ENCODE measurements around the gene HIRIP3. TPM values are rescaled to one million over a fixed set of nuclear protein-coding genes. Genes with fewer than 3 reads are reported as not detected.
A peak's percentile ranks its signal among the peaks of the same experiment; 100 is the strongest.

The HIRIP3 gene
- total and polyA plus RNA-seq, 2 of the 13 experiments (the other 11 are each of a cell fraction or from before 2014, with no cell fraction given), result 12.6 to 17.2 TPM

DNA sequence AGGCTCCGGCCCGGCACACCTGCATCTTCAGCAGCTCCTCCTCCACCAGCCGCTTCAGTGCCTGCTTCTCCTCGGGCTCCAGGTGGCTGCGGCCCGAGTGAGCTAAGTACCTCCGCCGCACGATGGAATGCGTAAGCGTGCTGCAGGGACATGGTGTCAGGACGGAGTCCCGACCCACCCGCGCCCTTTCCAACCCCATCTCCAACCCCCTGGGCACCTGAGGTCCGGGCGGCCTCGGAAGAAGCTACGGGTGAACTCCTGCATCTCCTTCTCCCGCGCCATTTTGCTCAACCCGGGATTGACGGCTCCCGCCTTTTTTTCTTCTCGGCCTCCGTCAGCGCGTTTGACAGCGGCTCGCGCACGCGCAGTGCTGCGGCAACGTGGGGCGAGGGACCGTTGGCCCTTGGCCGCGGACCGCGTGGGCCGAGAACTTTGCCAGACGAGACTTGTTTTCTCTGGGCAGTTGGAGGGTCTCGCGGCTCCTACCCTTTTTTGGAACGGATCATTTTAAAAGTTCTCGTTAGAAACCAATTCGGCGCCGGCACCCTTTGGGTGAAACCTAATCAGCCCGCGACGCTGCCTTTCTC lies at the start of gene HIRIP3 (continued):
- TF ChIP-seq, protein P1, sequence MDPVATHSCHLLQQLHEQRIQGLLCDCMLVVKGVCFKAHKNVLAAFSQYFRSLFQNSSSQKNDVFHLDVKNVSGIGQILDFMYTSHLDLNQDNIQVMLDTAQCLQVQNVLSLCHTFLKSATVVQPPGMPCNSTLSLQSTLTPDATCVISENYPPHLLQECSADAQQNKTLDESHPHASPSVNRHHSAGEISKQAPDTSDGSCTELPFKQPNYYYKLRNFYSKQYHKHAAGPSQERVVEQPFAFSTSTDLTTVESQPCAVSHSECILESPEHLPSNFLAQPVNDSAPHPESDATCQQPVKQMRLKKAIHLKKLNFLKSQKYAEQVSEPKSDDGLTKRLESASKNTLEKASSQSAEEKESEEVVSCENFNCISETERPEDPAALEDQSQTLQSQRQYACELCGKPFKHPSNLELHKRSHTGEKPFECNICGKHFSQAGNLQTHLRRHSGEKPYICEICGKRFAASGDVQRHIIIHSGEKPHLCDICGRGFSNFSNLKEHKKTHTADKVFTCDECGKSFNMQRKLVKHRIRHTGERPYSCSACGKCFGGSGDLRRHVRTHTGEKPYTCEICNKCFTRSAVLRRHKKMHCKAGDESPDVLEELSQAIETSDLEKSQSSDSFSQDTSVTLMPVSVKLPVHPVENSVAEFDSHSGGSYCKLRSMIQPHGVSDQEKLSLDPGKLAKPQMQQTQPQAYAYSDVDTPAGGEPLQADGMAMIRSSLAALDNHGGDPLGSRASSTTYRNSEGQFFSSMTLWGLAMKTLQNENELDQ (CRISPR knock-in tag; IDR thresholded peaks at IDR 0.05; ENCODE audit: borderline replicate concordance), result 0 out of 2 replicates have a peak, but pooled peaks have one; percentile 12
- TF ChIP-seq ZNF136 (CRISPR knock-in tag; IDR thresholded peaks at IDR 0.05; ENCODE audit: low read depth), result no peak; the same call in 1 of the 2 replicates
- TF ChIP-seq ZNF17 (CRISPR knock-in tag; IDR thresholded peaks at IDR 0.05), result peak; percentile 63; the same call in 1 of the 2 replicates
- peak; percentile 92 for TF ChIP-seq ZFAT (CRISPR knock-in tag; conservative IDR thresholded peaks at IDR 0.05)
- 0 out of 2 replicates have a peak, but pooled peaks have one; percentile 8 for TF ChIP-seq MIER2 (CRISPR knock-in tag; IDR thresholded peaks at IDR 0.05)
- TF ChIP-seq MTF1 (CRISPR knock-in tag; IDR thresholded peaks at IDR 0.05), result peak; percentile 91
- TF ChIP-seq, protein P2, sequence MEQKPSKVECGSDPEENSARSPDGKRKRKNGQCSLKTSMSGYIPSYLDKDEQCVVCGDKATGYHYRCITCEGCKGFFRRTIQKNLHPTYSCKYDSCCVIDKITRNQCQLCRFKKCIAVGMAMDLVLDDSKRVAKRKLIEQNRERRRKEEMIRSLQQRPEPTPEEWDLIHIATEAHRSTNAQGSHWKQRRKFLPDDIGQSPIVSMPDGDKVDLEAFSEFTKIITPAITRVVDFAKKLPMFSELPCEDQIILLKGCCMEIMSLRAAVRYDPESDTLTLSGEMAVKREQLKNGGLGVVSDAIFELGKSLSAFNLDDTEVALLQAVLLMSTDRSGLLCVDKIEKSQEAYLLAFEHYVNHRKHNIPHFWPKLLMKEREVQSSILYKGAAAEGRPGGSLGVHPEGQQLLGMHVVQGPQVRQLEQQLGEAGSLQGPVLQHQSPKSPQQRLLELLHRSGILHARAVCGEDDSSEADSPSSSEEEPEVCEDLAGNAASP (CRISPR knock-in tag; IDR thresholded peaks at IDR 0.05; ENCODE audit: borderline replicate concordance), result no peak
- TF ChIP-seq EED (CRISPR knock-in tag; IDR thresholded peaks at IDR 0.05), result no peak; the same call in 1 of the 2 replicates
- no peak for TF ChIP-seq RFX1 (IDR thresholded peaks at IDR 0.05)
- TF ChIP-seq ZNF543 (CRISPR knock-in tag; IDR thresholded peaks at IDR 0.05), result no peak
- TF ChIP-seq FIP1L1 (IDR thresholded peaks at IDR 0.05; ENCODE audit: borderline replicate concordance, insufficient read depth, low read depth, low read length), result peak; percentile 81; the same call in 1 of the 2 replicates
- no peak for TF ChIP-seq KMT2B (CRISPR knock-in tag; IDR thresholded peaks at IDR 0.05)
- peak; percentile 87; the same call in 1 of the 2 replicates for TF ChIP-seq ISX (CRISPR knock-in tag; conservative IDR thresholded peaks at IDR 0.05)
- TF ChIP-seq DNMT1 (CRISPR knock-in tag; IDR thresholded peaks at IDR 0.05), result no peak
- TF ChIP-seq, protein P3, sequence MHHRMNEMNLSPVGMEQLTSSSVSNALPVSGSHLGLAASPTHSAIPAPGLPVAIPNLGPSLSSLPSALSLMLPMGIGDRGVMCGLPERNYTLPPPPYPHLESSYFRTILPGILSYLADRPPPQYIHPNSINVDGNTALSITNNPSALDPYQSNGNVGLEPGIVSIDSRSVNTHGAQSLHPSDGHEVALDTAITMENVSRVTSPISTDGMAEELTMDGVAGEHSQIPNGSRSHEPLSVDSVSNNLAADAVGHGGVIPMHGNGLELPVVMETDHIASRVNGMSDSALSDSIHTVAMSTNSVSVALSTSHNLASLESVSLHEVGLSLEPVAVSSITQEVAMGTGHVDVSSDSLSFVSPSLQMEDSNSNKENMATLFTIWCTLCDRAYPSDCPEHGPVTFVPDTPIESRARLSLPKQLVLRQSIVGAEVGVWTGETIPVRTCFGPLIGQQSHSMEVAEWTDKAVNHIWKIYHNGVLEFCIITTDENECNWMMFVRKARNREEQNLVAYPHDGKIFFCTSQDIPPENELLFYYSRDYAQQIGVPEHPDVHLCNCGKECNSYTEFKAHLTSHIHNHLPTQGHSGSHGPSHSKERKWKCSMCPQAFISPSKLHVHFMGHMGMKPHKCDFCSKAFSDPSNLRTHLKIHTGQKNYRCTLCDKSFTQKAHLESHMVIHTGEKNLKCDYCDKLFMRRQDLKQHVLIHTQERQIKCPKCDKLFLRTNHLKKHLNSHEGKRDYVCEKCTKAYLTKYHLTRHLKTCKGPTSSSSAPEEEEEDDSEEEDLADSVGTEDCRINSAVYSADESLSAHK (CRISPR knock-in tag; IDR thresholded peaks at IDR 0.05; ENCODE audit: borderline replicate concordance), result no peak
- TF ChIP-seq, protein P4, sequence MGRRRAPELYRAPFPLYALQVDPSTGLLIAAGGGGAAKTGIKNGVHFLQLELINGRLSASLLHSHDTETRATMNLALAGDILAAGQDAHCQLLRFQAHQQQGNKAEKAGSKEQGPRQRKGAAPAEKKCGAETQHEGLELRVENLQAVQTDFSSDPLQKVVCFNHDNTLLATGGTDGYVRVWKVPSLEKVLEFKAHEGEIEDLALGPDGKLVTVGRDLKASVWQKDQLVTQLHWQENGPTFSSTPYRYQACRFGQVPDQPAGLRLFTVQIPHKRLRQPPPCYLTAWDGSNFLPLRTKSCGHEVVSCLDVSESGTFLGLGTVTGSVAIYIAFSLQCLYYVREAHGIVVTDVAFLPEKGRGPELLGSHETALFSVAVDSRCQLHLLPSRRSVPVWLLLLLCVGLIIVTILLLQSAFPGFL (CRISPR knock-in tag; IDR thresholded peaks at IDR 0.05), result peak; percentile 86; the same call in 1 of the 2 replicates
- no peak for TF ChIP-seq ZNF670 (CRISPR knock-in tag; IDR thresholded peaks at IDR 0.05; ENCODE audit: borderline replicate concordance)
- TF ChIP-seq, protein P5, sequence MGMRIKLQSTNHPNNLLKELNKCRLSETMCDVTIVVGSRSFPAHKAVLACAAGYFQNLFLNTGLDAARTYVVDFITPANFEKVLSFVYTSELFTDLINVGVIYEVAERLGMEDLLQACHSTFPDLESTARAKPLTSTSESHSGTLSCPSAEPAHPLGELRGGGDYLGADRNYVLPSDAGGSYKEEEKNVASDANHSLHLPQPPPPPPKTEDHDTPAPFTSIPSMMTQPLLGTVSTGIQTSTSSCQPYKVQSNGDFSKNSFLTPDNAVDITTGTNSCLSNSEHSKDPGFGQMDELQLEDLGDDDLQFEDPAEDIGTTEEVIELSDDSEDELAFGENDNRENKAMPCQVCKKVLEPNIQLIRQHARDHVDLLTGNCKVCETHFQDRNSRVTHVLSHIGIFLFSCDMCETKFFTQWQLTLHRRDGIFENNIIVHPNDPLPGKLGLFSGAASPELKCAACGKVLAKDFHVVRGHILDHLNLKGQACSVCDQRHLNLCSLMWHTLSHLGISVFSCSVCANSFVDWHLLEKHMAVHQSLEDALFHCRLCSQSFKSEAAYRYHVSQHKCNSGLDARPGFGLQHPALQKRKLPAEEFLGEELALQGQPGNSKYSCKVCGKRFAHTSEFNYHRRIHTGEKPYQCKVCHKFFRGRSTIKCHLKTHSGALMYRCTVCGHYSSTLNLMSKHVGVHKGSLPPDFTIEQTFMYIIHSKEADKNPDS (CRISPR knock-in tag; IDR thresholded peaks at IDR 0.05), result no peak
- TF ChIP-seq RXRA (CRISPR knock-in tag; IDR thresholded peaks at IDR 0.05), result 0 out of 2 replicates have a peak, but pooled peaks have one; percentile 5

Data from HepG2 (cell line).